Hematopoietic multipotent progenitor cell treated with erythropoietin and hydrocortisone succinate and interleukin-3 and kit ligand, for 4 days (in vitro differentiated cells): ENCODE results near the gene DPF1.
"Not testable (repeated sequence)": the region's sequence is repeated elsewhere in the genome, so short reads cannot be mapped to it uniquely, and the experiment has no call there.

Source experiments
- DNase-seq: peaks from one replicate; pipeline ENCODE4 v3.0.0-alpha.2; 2015

Gene DPF1

GRCh38 chr19:38224014-38224862 lies at the start of gene DPF1:
DPF1 (minus strand) TSS chr19:38224222; CDS start chr19:38224142, 80 bp downstream.
- peak; percentile 88 for DNase-seq

- DNase-seq = peak; percentile 50
These were observed 49.5 kb upstream of the DPF1 start for GRCh38 chr19:38273499-38273898.

GRCh38 chr19:38270587-38271167 lies 46.7 kb upstream of the DPF1 start:
- DNase-seq = peak; percentile 84

- DNase-seq = peak; percentile 56
These were observed 44.5 kb upstream of the DPF1 start for GRCh38 chr19:38268539-38268938.

GRCh38 chr19:38267761-38268483 lies 43.9 kb upstream of the DPF1 start:
- DNase-seq = peak; percentile 62

- DNase-seq = no peak
These were observed 43.1 kb upstream of the DPF1 start for GRCh38 chr19:38266981-38267597.

GRCh38 chr19:38265921-38266429 lies 42.0 kb upstream of the DPF1 start:
- no peak for DNase-seq

GRCh38 chr19:38265213-38265861 lies 41.3 kb upstream of the DPF1 start:
- peak; percentile 84 for DNase-seq

- DNase-seq = peak; percentile 75
These were observed 40.6 kb upstream of the DPF1 start, which contains the start of gene SPINT2 for GRCh38 chr19:38264486-38265212. SPINT2 (plus strand) TSS chr19:38264573; CDS start chr19:38264893, 320 bp downstream.

- peak; percentile 81 for DNase-seq
These were observed 39.9 kb upstream of the DPF1 start for GRCh38 chr19:38263689-38264485.

- DNase-seq = no peak
These were observed 38.7 kb upstream of the DPF1 start for GRCh38 chr19:38262585-38263268.

- not testable (repeated sequence) for DNase-seq
These were observed 37.9 kb upstream of the DPF1 start for GRCh38 chr19:38261942-38262341.

- DNase-seq = peak; percentile 69
These were observed 31.5 kb upstream of the DPF1 start for GRCh38 chr19:38255383-38256014.

- DNase-seq = no peak
These were observed 29.8 kb upstream of the DPF1 start for GRCh38 chr19:38253788-38254187.

- peak; percentile 30 for DNase-seq
These were observed 29.1 kb upstream of the DPF1 start for GRCh38 chr19:38252941-38253691.

GRCh38 chr19:38252385-38252784 lies 28.4 kb upstream of the DPF1 start:
- no peak for DNase-seq

- DNase-seq = no peak
These were observed 27.6 kb upstream of the DPF1 start for GRCh38 chr19:38251564-38252051.

- no peak for DNase-seq
These were observed 27.0 kb upstream of the DPF1 start for GRCh38 chr19:38250821-38251563.
